SHP77 (cell line): Measurements from ENCODE around the gene KRT32.
"Not testable (repeated sequence)": the region's sequence is repeated elsewhere in the genome, so short reads cannot be mapped to it uniquely, and the experiment has no call there.

ENCODE experiments used
- DNase-seq, 2 experiments: peaks; one replicate each; lab custom pipeline; 2025; lab: John Stamatoyannopoulos, UW

The KRT32 gene

DNA sequence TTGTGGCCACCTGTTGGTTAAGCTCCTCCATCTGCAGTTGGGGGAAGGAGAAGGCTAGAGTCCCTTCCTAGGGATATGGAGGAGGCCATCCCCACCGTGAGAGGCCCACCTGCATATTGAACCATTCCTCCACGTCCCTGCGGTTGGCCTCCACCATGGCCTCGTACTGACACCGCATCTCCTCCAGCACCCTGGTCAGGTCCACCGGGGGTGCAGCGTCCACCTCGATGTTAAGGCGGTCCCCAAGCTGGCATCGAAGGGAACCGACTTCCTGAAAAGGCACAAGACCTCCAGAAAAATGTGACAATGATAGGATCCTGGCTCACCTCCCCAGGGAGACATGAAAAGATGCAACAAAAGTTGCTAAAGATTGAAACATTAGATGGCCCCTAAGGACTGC lies 3.0 kb downstream of the KRT32 start:
- DNase-seq, result no peak

DNA sequence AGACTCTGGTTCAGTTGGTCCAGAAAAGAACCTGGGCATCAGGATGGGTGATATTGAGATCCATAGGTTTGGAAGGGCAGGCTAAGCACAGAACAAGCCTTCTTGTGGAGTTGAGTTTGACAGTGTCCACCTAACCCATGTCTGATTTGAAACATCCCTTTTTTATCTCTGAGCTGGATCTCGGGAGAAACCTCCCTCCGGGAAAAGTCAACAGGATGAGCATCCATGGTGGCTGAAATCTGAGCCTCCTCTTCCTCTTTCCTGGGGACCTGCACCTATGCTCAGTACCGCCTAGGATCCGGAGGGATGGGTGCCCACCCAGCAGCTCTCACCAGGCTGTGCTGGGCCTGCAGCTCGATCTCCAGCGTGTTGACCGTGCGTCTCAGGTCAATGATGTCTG lies 3.4 kb downstream of the KRT32 start:
- DNase-seq, result no peak

DNA sequence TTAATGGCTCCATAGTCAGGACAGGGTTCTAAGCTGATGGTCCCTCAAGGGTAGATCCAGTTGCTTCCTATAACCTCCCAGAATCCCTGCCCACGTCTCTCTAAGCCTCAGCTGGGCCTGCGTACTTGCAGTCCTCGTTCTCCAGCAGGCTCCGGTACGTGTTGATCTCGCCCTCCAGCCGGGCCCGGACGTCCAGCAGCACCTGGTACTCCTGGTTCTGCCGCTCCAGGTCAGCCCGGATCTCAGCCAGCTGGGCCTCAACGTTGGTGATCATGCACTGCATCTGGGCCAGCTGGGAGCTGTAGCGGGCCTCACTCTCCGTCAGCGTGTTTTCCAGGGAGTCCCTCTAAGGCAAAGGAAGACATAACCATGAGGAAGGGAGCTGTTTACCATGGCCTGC lies 4.5 kb downstream of the KRT32 start:
- no peak for DNase-seq

DNA sequence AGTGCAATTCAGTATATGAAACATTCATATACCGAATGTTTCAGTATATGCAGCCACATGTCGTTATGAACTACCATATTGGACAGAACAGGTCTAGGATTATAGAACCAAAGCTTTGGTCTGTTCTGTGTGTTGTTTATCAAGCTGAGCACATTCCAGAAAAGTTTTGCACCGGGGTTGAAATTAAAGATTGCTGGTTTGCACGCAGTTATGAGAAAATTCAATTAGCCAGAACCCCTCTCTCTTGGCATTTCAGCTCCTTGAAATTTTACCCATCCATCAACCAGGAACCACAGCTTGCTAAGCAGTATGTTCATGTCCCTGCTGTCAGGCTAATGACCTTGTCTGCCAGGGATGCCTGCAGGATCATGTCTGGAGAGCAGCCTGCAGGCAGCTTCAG lies 9.5 kb downstream of the KRT32 start:
- DNase-seq, result no peak

DNA sequence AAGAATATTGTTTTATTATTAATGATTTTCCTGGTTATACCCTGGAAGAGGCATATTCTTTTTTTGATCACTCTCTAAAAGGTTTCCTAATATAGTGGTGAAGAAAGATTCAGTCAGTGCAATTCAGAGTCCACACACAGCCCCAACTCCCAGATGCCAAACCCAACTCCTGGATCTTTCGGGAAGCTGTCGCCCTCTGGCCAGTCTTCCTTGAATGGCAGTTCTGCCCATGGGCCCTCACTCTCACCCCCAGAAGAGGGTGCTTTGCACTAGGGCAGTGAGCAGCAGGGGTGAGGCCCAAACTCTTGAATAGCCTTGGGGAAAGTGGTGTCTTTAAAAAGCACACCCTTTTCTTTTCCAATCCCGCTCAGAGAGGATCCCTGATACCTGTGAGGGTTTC lies 11.0 kb downstream of the KRT32 start:
- no peak for DNase-seq

DNA sequence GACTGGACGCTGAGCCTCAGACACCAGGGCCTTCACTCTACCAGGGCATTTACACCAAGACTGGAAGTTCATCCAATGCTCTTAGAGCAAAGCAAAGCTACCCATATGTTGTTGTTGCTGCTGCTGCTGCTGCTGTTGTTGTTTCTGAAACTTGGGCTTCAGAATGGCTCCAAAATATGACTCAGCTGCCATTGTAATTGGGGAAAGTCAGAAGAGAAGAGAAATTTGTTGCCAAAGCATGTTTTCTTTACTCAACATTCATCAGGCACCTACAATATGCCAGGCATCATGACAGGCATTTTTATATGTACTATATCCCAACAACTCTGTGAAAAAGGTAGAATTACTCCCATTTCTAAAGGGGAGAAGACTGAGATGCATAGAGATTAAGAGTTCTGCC lies 11.9 kb downstream of the KRT32 start:
- no peak for DNase-seq

DNA sequence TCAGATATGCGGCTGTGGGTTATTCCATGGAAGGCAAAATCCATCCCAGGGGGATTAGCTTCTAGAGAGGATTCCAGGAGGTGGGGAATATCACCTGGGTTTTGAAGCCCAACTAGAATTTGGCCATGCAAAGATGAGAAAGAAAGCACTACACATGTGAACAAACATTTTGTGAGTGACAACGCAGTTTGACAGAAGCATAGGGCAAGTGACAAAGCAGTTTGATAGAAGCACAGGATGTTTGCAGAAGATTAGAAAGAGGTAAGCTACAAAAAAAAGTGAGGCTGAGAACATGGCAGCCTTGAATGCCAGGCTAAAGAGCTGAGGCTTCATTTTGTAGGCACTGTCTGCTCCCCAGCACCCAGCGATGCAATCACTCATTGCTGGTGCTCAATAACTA lies 14.1 kb downstream of the KRT32 start:
- no peak for DNase-seq

DNA sequence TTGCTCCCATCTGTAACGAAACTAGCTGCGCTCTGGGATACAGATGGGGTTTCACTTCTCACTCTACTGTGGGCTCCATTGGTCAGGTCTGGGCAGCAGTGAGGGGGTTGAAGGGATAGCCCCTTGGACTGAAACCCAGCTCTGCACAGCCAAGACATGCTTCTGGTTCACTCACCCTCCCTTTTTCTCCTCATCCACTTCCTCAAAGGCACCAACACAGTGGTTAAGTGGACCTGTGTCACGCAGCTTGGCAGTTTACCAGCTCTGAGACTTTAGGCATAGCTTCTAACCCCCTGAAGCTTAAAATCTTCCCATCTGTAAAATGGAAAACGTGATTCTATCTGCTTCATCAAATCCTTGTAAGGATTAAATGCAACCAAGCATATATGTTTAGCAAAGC lies 14.9 kb downstream of the KRT32 start:
- DNase-seq, result no peak

DNA sequence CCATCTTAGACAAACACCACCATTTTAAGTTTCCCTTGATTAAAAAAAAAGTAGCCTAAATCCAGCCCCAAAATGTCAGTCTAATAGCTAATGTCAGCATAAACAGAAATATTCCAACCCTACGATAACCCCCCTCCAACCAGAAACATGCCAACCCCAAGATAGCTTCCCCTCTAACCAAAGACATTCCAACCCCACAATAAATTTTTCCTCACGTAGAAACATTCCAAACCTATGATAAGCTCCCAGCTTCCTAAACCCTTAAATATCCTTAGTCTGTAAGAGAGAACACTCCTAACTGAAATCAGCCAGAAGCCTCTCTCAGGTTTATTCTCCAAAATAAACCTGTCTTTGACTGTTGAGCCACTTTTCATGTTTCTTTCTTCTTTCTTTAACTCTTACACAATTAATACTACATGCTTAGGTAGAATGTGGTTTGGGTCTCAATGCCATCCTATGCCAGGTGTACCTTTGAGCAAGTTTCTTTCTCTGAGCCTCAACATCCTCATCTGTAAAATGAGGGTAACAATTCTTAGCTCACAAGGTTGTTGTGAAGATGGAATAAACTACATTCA lies 15.9 kb downstream of the KRT32 start:
- DNase-seq, result no peak

DNA sequence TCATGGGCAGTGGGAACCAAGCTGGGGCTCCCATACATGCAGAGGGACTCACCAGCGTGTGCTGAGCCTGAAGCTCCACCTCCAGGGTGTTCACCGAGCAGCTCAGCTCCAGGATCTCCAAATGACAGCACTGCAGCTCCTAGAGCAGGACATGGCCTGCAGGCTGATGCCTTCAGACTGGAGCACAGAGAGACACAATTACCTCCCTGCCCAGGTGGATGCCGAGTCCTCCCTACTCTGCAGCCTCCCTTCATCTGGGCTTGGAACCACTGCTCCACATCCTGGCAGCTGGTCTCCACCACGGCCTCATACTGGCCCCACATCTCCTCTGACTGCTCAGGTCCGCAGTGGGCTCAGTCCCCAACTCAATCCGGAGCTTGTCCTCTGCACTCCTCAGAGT lies 18.2 kb downstream of the KRT32 start:
- DNase-seq, result no peak

DNA sequence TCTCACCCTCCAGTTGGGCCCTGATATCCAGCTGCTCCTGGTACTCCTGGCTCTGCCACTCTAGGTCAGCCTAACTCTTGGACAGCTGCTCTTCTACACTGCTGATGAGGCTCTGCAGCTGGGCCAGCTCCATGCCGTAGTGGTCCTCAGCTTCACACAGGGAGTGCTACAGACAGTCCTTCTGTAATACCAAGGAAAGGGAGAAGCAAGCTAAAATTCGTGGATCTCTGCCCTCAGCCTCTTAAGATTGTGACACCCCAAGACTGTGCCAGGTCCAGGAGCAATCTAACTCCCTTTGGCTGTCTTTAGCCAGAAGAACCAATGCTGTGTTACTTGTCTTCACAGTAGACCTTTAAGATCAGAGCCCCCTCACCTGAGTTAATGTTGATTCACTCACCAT lies 18.7 kb downstream of the KRT32 start:
- DNase-seq, result no peak

DNA sequence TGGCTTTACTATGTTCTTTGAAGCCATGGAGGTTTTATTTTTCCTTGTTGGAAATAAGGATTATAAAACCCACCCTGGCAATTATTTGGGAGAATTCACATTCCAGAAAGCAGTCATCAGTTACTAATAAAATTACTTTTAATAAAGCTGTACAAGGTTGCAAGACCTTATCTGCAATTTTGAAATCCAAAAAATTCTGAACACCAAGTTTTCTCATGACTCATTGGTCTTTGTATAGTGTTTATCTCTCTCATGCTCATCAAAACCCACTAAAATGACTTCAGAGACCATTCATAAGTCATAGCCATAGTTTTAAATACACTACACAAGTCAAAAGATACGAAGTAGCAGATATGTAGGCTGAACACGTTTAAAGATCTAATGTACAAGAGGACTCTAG lies 20.4 kb downstream of the KRT32 start:
- DNase-seq, result no peak

DNA sequence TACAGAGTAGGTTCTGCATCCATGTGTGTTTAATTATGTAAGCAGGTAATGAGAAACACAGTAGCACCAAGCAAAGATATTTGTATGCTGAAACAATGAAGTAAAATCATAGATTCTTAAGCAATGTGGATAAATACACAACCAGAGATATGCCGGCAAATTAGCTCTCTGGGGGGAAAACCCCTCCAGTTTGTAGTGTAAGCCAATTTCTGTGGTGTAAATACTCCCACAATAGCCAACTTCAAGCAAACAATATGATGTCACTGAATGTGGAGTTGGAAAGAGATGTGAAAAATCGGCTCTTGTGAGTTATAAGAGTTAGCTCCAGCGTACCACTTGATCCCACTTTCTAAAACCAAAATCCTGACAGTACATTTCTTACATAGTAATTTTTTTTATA lies 22.5 kb downstream of the KRT32 start:
- no peak for DNase-seq

DNA sequence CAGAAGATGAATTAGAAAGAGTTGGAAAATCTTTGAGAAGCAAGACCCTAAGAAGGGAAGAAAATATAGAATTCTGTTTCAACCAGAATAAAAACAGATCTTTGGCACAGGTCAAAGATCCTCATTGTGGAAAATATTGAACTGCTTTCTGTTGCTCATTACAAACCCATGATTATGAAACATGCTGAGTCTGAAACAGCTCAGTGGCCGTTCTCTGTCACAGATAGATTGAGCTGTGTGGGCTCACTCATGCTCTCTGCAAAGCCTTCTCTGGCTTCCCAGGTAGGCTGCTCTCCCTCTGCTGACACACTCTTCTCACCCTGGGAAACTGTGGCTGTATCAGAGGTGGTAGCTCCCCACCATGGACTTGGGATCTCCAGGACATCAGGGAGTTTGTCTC lies 23.0 kb downstream of the KRT32 start:
- no peak for DNase-seq

DNA sequence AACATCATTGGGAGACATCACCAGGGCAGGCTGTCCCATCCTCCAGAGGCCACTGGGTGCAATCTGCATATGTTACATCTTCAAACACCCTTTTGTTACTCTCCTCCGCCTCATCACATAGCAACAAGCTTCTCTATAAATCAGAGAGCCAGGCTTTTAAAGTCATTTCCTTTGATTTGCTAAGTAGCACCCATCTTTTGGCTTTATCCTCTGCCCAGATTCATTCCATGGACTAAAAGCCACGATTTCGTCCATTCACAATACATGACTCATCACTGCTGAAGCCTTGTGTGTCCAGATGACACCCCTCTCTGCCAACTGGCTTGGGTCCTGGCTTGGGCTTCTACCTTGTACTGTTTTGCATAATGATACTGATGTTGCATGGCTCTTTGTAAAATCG lies 24.4 kb downstream of the KRT32 start:
- DNase-seq, result no peak

DNA sequence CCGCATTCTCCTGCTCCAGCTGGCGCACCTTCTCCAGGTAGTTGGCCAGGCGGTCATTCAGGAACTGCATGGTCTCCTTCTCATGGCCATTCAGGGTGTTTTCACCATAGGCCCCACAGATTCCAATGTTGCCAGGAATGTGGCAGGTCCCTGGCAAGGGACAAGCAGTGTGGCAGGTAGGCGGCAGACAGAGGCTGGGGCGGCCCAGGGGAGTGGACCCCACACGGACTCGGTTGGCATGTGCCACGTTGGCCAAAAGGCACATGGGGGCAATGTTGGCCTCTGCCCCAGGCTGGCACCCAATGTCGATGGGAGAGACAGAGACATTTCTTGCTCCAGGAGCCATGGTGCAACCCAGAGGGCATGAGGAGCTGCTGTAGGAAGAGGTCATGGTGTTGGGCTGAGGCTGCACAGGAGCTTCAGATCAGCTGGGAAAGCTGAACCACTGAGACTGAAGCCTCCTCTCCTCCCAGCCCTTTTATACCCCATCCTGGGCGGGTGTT lies 26.6 kb downstream of the KRT32 start, which contains the start of gene KRT38:
Gene KRT38 (minus strand): TSS at position 453 of the 503 bp plus-strand sequence. CDS start 62 bp downstream, at position 391.
- no peak for DNase-seq

DNA sequence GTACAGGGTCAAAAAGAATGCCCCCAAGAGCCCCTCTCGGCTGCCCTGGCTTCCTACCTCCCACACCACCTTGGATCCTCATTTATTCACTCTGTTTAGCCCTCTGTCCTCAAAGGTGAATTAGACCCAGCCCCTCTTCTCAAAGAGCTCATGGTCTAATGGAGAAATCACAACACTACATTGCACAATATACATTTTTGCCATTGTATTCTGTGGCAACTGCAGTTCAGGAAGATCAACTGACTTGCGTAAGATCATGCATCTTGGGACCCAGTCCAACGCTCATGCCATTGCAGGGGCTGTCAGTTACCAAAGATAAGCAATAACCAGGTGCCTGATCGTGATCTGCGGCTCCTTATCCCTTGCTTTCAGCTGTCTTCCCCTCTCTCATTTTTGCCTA lies 27.8 kb downstream of the KRT32 start:
- DNase-seq, result no peak

DNA sequence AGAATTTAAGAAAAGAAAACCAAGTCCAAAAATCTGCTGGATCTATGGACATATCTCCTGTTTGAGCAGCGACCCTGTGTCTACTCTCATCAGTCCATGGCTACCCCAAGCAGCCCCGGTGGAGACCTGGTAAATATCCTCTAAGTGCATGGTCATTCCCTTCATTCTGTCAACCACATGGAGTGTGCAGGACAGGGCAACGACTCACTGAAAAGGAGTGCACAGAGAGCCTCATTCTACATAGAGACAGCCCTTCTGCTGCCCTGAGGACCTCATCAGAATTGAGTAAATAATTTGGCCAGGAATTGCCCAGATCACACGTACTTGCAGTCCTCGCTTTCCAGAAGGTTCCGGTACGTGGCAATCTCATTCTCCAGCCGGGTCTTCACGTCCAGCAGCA lies 29.4 kb downstream of the KRT32 start:
- DNase-seq, result no peak

DNA sequence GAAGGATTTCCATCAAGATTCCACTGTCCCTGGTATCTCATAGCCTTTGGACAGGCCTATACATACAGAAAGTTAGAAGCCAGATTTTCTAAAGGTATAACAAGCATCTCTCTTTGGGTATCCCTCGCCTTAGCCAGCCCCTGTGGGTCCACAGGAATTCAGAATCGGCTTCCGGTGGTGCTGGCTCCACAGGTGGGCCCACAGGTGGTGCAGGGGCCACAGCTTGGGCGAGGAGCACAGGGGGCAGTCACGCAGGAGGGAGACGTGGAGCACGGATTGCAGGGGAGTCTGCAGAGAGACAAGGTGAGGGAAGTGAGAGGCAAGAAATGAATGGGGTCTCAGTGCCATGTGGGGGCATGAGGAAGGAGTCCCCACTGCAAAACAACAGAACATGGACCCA lies 29.9 kb downstream of the KRT32 start:
- DNase-seq, result no peak

DNA sequence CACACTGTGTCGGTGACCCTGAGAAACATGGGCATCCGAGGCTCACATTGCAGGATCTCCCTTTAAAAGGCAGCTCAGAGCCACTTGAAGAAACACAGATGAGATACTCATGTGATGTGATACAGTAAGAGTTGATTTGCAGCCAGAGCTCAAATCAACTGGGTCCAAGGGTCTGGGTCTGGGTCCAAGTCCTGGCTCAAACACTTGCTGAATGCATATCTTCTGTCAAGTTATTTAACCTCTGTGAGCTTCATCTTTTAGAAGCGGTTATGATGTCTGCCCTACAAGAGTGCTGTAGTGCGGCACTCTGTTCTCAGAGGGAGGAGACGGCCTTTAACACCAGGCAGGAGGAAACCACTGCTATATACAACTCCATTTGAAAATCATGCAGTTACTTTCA lies 32.8 kb downstream of the KRT32 start:
- DNase-seq, result no peak

DNA sequence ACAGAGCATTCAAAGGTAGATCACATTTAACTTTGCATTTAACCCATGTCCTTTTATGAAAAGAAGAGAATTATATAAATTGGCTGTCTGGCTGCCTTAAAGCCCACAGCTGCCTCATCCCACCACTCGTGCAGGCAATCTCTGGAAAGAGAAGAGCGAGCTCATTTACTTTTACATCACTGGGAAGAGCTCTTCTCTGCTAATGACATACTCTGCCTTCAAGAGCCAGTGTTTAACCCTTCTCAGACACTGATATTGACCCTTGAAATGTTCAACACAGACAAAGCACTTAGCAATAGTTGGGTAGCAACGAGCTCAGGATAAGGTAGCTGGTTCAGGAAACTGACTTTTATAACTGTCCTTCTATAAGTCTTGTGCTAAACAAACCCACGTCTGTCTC lies 33.2 kb downstream of the KRT32 start:
- no peak for DNase-seq

DNA sequence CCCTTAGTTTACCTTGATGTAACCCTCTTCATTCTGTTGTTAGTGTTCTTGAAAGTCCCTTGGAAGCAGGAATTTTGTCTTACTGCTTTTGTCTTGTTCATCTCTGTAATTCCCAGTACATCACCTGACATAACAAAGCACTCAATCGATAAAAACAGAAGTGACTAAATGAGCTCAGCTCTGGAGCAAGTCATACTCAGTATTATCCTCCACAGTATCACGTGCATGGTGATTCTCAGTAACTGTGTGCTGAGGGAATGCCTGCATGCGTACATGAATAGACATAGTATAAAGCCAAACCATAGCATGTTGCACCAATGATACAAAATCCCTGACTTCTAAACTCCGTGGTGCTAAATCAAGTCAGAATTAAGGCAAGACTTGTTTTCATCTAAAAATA lies 33.6 kb downstream of the KRT32 start:
- no peak for DNase-seq

DNA sequence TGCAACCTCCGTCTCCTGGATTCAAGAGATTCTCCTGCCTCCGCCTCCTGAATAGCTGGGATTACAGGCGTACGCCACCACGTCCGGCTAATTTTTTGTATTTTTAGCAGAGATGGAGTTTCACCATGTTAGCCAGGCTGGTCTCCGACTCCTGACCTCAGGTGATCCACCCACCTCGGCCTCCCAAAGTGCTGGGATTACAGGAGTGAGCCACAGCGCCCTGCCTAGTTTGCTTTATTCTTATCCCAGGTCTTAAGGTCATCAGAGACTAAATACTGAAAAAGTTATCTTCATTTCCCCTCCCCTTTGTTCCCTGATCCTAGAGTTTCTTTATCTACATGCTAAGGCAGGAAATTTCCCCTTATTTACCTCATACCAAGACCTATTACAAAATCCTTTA lies 36.8 kb downstream of the KRT32 start:
- DNase-seq, result not testable (repeated sequence)

DNA sequence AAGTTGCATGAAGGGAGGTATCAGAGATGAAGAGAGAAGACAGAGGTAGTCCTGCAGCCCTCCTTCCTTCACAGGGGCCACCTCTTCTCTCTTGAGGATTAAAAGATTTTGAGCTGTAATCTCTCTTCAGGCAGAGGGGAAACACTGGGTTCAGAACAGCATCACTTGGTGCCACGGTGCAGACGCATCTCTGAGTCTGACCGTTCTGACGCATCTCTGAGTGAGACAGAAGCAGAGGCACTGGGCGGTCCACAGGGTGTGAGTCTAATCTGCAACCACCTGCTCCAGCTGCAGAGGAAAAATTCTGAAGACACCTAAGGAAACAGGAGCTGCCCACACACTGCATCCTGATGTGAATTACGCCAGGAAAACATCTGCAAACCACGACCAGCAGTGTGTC lies 37.5 kb downstream of the KRT32 start:
- DNase-seq, result no peak
